Fibroblast of villous mesenchyme (primary cell): Measurements from ENCODE around the gene PLPPR3. TPM values are rescaled to one million over a fixed set of nuclear protein-coding genes. Genes with fewer than 3 reads are reported as not detected.
"Not testable (repeated sequence)": the region's sequence is repeated elsewhere in the genome, so short reads cannot be mapped to it uniquely, and the experiment has no call there.

Source experiments
- DNase-seq: peaks from one replicate; pipeline ENCODE4 v3.0.0-alpha.2; 2010; ENCODE audit warnings: low read depth
- H3K4me3 ChIP-seq: 2 replicates; pipeline ENCODE4 v1.5.1; 2011; ENCODE audit warnings: low read depth, mild to moderate bottlenecking, low read length
- CTCF ChIP-seq: IDR thresholded peaks from 2 replicates; pipeline ENCODE4 v1.5.1; 2012; ENCODE audit warnings: low read depth, mild to moderate bottlenecking, low read length; ENCODE audit not compliant: insufficient read depth
- total RNA-seq: library from RNA; depleted of rRNA; stranded (reverse); fragments of >200 nt; gene quantifications from 2 replicates; pipeline ENCODE4 v1.2.3, GENCODE V29; 2012

Gene PLPPR3
- total RNA-seq, 1 donor: 0.86 TPM

DNA sequence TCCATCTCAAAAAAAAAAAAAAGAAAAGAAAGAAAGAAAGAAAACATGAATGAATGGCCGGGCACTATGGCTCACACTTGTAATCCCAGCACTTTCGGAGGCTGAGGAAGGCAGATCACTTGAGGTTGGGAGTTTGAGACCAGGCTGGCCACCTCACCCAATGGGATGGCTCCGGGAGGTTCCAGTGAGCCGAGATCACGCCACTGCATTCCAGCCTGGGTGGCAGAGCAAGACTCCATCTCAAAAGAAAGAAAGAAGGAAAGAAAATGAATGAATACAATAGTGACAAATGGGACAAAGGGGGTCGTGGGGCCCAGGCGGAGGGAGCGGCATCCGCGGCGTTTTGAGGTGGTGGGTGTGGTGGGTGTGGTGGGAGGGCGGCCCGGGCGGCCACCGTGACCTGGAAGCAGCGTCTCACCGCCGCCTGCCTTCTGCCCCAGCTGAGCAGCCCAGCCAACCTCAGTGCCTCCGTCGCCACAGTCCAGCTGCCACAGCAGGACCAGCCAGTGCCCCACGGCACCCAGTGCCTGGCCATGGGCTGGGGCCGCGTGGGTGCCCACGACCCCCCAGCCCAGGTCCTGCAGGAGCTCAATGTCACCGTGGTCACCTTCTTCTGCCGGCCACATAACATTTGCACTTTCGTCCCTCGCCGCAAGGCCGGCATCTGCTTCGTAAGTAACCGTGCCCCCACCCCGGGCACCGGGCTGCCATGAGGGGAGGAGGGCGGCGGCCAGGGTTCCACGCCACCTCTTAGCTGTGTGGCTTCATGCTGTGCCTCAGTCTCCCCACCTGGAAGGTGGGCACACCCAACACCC lies 24.2 kb upstream of the PLPPR3 start:
- TF ChIP-seq CTCF: no peak

DNA sequence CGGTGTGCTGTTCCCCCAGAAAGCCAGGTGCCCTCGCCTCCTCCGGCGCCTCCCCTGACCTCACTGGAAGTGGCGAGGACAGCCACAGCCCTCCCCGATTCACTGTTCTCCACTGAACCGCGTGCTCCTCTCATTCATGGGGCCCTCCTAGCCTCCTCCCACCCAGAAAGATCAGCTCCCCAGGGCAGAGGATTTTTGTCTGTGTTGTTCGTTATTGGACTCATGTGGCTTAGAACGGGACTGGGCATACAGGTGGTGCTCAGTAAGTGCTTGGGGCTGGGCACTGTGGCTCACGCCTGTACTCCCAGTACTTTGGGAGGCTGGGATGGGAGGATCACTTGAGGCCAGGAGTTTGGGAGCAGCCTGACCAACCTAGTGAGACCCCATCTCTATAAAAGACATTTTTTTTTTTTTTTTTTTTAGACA lies 22.8 kb upstream of the PLPPR3 start:
- H3K4me3 ChIP-seq: no peak overlapping the region
- DNase-seq: no peak
- no peak for TF ChIP-seq CTCF

More for the DNA sequence above, 24.2 kb upstream of the PLPPR3 start:
- no peak overlapping the region for H3K4me3 ChIP-seq
- DNase-seq: no peak

- H3K4me3 ChIP-seq: no peak overlapping the region
- no peak for TF ChIP-seq CTCF
- no peak for DNase-seq
Observed at GRCh38 chr19:843836-844545, 22.2 kb upstream of the PLPPR3 start.

GRCh38 chr19:843180-843835 lies 21.6 kb upstream of the PLPPR3 start:
- H3K4me3 ChIP-seq: no peak overlapping the region
- no peak for DNase-seq
- no peak for TF ChIP-seq CTCF

DNA sequence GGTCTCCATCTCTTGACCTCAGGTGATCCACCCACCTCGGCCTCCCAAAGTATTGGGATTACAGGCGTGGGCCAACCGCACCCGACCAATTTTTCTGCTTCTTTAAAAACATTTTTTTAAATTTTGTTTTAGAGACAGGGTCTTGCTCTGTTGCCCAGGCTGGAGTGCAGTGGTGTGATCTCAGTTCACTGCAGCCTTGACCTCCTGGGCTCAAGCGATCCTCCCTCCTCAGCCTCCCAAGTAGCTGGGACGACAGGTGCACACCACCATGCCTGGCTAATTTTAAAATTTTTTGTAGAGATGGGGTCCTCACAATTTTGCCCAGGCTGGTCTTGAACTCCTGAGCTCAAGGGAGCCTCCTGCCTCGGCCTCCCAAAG lies 21.0 kb upstream of the PLPPR3 start:
- not testable (repeated sequence) for DNase-seq, H3K4me3 ChIP-seq

DNA sequence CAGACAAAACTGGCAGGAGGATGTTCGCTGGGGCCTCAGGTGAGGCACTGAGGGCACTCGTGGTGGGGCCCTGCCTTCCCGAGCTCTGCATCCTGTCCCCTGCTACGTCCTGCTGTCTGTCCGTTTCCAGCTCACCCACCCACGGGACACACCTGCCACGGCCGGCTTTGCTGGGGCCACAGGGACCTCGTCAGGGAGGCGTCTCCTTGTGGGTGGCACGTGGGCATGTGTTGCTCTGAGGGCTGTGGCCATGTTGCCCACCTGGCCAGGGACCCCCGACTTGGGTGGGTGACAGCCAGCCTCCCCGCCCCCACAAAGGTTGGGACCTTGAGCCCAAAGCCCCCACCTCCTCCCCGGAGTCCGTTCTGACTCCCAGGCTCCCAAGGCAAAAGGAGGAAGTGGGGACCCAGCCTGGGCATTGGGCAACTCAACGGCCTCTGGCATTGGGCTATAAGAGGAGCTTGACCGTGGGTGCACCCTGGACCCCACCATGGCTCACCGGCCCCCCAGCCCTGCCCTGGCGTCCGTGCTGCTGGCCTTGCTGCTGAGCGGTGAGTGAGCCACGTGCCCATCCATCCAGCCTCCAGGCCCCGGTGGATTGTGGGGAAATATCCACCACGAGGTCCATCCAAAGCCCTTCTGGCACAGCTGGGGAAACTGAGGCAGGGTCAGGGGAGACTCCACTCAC lies 18.9 kb upstream of the PLPPR3 start, which contains the start of gene PRTN3:
Gene PRTN3 (plus strand): TSS at position 481 of the 688 bp plus-strand sequence. CDS start 10 bp downstream, at position 491.
- H3K4me3 ChIP-seq: no peak within 1 kb of the TSS
- no peak for TF ChIP-seq CTCF
- DNase-seq: no peak
